Measurements from ENCODE around the gene ELF4.

GRCh38 chrX:130121505-130121800, 11.2 kb upstream of the ELF4 start:
- TF ChIP-seq CTCF (IDR thresholded peaks at IDR 0.05; ENCODE audit: low read depth, low read length) (no peak), EZH2phosphoT487 (IDR thresholded peaks at IDR 0.05; ENCODE audit: low read depth) (no peak)

Data from OCI-LY3 (cell line).